ENCODE results near the gene TMEM119.
"Not testable (repeated sequence)": the region's sequence is repeated elsewhere in the genome, so short reads cannot be mapped to it uniquely, and the experiment has no call there.

The TMEM119 gene

GRCh38 chr12:108585864-108586263 is 12.0 kb downstream of the TMEM119 start:
- no peak for DNase-seq (ENCODE audit: low read depth in 2 of 2, low spot score in 1 of 2)

GRCh38 chr12:108584456-108585065 is 13.3 kb downstream of the TMEM119 start:
- DNase-seq (ENCODE audit: low read depth in 2 of 2, low spot score in 1 of 2): no peak

- DNase-seq (ENCODE audit: low read depth in 2 of 2, low spot score in 1 of 2): no peak
Observed at GRCh38 chr12:108583991-108584390, 13.9 kb downstream of the TMEM119 start.

- no peak for DNase-seq (ENCODE audit: low read depth in 2 of 2, low spot score in 1 of 2)
Observed at GRCh38 chr12:108582978-108583770, 14.7 kb downstream of the TMEM119 start.

DNA sequence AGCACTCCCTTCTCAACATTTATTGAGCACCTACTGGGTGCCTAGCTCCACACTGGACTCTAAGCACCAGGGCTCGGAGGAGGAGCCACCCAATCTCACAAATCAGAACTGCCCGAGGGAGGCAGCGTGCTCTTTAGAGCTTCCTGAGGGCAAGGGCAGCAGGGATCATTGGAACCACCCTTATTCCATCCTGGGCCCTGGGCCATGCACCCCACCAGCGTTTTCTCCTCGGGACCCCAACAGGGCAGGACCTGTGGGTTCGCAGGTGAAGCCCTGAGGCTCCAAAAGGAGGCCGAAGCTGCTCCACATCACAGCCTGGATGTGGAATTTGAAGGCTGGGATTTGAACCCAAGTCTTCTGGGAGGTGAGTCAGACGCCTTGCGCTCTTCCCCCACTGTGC is 15.4 kb downstream of the TMEM119 start:
- DNase-seq (ENCODE audit: low read depth in 2 of 2, low spot score in 1 of 2): no peak

DNA sequence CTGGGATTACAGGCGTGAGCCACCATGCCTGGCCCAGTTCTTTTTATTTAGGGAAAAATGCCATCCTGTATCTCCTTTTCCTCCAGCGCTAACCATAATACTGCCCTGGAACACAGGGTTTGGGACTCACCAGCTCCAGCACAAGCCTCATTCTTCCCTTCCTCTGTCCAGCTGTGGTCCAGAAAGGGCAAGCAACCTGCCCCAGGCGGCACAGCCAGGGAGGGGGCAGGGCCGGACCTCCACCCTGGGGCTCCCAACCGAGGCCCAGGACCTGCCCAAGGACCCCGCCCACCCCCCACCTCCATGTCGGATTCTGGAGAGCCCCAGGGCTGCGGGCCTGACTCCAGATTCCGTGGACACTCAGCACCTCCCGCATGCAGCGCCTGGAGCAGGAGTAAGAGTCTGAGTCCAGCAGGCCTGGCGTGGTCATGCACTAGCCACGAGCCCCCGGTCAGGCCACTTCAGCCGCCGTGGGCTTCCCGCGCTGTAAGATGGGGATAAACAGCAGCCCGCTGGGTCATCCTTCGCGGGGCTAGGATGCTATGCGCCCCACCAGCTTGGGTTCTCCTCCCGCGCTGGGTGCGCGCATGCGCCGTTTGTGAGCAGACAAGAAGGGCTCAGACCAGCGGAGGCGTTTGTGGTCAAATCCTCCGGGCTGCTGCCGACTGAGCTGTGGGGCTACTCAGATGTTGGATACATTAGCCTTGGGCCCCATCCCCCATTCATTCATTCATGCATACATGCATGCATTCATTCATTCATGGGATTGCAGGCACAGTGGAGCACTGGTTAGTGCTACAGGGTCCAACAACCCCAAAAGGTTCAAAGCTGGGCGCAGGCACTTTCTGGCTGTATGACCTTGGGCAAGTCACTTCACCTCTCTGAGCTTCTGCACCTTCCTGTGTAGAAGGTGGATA is 16.3 kb downstream of the TMEM119 start:
- DNase-seq (ENCODE audit: low read depth in 2 of 2, low spot score in 1 of 2): no peak

DNA sequence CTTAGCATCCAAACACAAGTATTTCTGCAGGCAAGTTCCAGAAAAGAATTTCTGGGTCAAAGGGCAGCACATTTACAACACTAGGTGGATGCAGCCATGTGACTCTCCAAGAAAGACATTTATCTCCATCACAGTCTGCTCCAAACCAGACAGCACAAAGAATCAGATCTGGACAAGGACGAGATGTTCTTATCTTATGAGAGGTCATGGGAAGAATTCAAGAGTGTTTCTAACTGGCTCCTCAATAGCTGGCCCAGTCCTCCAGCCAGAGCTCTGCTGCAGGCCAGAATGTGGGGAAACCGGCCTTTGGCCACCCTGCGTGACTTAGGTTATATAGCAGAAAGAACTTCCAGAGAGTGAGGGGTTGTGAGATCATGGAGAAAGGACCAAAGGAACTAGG is 17.4 kb downstream of the TMEM119 start:
- DNase-seq (ENCODE audit: low read depth in 2 of 2, low spot score in 1 of 2): no peak

DNA sequence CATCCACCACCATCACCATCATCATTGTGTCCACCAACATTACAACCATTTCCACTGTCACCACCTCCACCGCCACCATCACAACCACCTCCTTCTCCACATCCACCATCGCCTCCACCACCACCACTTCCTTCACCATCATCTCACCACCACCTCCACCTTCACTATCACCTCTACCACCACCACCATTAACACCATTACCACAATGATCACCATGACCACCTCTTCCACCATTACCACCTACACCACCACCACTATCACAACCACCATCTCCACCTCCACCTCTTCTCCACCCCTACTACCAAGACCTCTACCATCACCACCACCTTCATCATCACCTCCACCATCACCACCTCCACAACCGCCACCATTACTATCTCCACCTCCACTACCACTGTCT is 19.1 kb downstream of the TMEM119 start:
- DNase-seq (ENCODE audit: low read depth in 2 of 2, low spot score in 1 of 2): no peak

GRCh38 chr12:108578264-108578663 is 19.6 kb downstream of the TMEM119 start:
- no peak for DNase-seq (ENCODE audit: low read depth in 2 of 2, low spot score in 1 of 2)

DNA sequence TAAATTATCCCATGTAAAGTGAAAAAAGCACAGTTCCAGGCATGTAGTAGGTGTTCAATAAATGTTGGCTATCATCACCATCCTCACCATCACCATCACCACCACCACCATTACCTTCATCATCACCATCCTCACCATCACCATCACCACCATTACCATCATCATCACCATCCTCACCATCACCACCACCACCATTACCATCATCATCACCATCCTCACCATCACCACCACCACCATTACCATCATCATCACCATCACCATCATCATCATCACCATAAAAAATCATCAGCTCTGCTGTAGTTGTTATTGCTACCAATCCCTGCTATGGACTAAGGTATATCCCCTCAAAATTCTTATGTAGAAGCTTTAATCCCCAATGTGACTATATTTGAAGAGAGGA is 20.4 kb downstream of the TMEM119 start:
- no peak for DNase-seq (ENCODE audit: low read depth in 2 of 2, low spot score in 1 of 2)

- no peak for DNase-seq (ENCODE audit: low read depth in 2 of 2, low spot score in 1 of 2)
Observed at GRCh38 chr12:108576660-108577234, 21.1 kb downstream of the TMEM119 start.

GRCh38 chr12:108575199-108575912 is 22.5 kb downstream of the TMEM119 start:
- no peak for DNase-seq (ENCODE audit: low read depth in 2 of 2, low spot score in 1 of 2)

GRCh38 chr12:108574276-108574675 is 23.6 kb downstream of the TMEM119 start:
- not testable (repeated sequence) for DNase-seq (ENCODE audit: low read depth in 2 of 2, low spot score in 1 of 2)

- DNase-seq (ENCODE audit: low read depth in 2 of 2, low spot score in 1 of 2): no peak
Observed at GRCh38 chr12:108573317-108573716, 24.6 kb downstream of the TMEM119 start.

- DNase-seq (ENCODE audit: low read depth in 2 of 2, low spot score in 1 of 2): no peak
Observed at GRCh38 chr12:108572166-108572790, 25.6 kb downstream of the TMEM119 start.

- DNase-seq (ENCODE audit: low read depth in 2 of 2, low spot score in 1 of 2): no peak
Observed at GRCh38 chr12:108571609-108572165, 26.2 kb downstream of the TMEM119 start.

DNA sequence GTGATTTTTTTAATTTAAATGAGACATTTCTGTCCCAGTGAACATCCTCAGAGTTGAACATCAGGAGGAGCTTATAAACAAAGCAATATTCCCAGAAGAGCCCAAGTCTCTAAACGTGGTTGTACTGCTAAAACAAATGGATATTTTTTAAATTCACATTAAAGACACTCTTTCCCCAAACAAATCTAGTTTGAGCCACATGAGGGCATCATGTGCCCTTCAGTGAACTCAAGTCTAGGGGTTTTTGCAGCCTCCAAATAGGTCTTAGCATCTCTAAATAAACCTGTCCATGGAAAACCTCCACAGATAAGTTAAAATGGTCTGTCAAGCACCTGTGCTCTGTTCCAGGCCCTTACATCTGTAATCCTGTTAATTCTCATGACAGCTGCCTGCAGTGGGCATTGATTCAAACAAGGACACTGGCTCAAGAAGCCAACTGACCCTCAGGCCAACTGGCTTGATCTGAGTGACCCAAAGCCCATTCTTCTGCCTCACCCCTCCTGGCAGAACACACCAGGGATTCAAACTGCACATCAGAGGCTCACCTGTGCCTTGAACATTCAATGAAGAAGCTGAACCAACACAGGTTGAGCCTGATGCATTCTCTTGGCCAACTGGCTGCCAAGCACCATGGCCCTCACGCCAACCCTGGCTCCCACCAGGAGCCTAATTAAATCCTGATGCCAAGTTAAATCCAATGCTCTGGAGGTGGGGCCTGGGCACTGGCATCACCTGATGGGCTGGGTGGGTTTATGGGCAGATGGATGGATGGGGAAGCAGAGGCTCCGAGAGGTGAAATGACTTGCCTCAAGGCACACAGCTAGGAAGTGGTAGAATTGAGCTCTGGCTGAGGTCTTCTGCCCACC is 26.9 kb downstream of the TMEM119 start:
- no peak for DNase-seq (ENCODE audit: low read depth in 2 of 2, low spot score in 1 of 2)

DNA sequence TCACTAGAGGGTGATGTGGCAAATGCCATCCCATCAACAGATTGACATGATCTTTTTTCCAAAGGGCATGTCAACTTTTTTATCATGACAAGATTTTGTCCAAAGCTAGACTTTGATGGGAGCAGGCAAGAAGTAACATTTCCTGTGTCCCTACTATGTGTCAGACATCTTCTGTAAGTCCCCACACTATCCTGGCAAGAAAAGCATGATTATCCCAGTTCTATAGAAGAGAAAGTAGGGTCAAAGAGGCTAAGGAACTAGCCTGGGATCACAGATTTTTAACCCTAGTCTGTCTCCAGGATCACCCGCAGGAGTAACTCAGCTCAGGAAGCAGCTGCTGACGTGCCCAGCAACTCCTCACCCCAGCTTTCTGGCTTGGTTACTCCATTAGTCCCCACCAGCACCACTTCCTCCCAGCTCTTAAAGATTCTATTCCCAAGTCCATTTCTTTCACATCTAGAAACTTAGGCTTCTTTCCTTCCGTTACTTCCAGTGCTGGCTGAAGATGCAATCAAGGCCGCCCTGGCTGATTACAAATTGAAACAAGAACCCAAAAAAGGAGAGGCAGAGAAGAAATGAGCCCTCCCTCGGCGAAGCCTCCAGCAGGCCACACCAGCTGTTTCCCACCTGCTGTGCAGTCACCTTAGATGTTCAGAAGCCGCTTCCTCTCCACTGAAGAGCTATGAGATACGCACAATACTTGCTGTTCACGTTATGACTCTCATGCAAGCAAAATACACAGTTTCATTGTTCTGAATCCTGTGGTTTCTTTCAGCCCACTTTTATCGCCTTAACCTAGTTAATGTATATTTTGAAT is 29.3 kb downstream of the TMEM119 start:
- DNase-seq (ENCODE audit: low read depth in 2 of 2, low spot score in 1 of 2): peak in 1 of 2 donors; percentile 29

All from stimulated activated CD8-positive, alpha-beta memory T cell treated with anti-CD3 and anti-CD28 coated beads, Interleukin-4, amount 100 ng/mL, for 1 hour (primary cell).